HepG2 (cell line): ENCODE data around the gene RMRP. TPM values are rescaled to one million over a fixed set of nuclear protein-coding genes. Genes with fewer than 3 reads are reported as not detected.

Source experiments
- LCORL ChIP-seq, 2 experiments: fragments of 450-650 bp in 1 of 2; sonication (generic) in 1 of 2; formaldehyde crosslinking in 1 of 2; IDR thresholded peaks; 2 replicates each; pipeline versions ENCODE4 v1.5.0 to v1.6.1; 2017 to 2020; ENCODE audit warnings: antibody characterized with exemption in 1 of 2, missing genetic modification reagents in 1 of 2
- NKX3-1 ChIP-seq: sonication (generic); formaldehyde crosslinking; IDR thresholded peaks from 2 replicates; pipeline ENCODE4 v1.5.0; 2020; ENCODE audit warnings: missing genetic modification reagents
- TBX2 ChIP-seq: sonication (generic); formaldehyde crosslinking; IDR thresholded peaks from 2 replicates; pipeline ENCODE4 v1.5.0; 2020; ENCODE audit warnings: missing genetic modification reagents, mild to moderate bottlenecking, borderline replicate concordance
- ZFP90 ChIP-seq: sonication (generic); formaldehyde crosslinking; IDR thresholded peaks from 2 replicates; pipeline ENCODE4 v1.8.0; 2022; ENCODE audit warnings: missing genetic modification reagents, mild to moderate bottlenecking, inconsistent platforms, borderline replicate concordance
- ZNF552 ChIP-seq: sonication (generic); formaldehyde crosslinking; IDR thresholded peaks from 2 replicates; pipeline ENCODE4 v1.9.0; 2022; ENCODE audit warnings: missing genetic modification reagents, mild to moderate bottlenecking, borderline replicate concordance
- ZNF589 ChIP-seq: sonication (generic); formaldehyde crosslinking; conservative IDR thresholded peaks from 2 replicates; pipeline ENCODE4 v1.8.0; 2022; ENCODE audit warnings: mild to moderate bottlenecking, moderate library complexity, missing genetic modification reagents
- ZSCAN12 ChIP-seq: sonication (generic); formaldehyde crosslinking; IDR thresholded peaks from 2 replicates; pipeline ENCODE4 v1.9.0; 2021; ENCODE audit warnings: mild to moderate bottlenecking, missing genetic modification reagents
- polyA plus RNA-seq, 8 experiments: library from polyadenylated mRNA; depleted of rRNA in 3 of 8; stranded (reverse) in 7 of 8; unstranded in 1 of 8; fragments of >200 nt; fragmentation: Illumina TruSeq in 4 of 8; extraction: Trizol in 4 of 8; gene quantifications; 2 replicates each; pipeline versions ENCODE4 v1.2.1 to v1.2.3, GENCODE V29; 2011 to 2016; ENCODE audit warnings: low read depth in 4 of 8, missing spikeins in 1 of 8, mixed read lengths in 1 of 8; ENCODE audit not compliant: insufficient read depth in 1 of 8
- total RNA-seq, 5 experiments: library from RNA; depleted of rRNA; stranded (reverse); fragments of >200 nt; fragmentation: Illumina TruSeq; extraction: Trizol; gene quantifications; 2 replicates each; pipeline ENCODE4 v1.2.3, GENCODE V29; 2016; ENCODE audit warnings: low read depth in 1 of 5
- TF ChIP-seq, protein P1 (sequence below), 2 experiments: sonication (generic) in 1 of 2; formaldehyde crosslinking in 1 of 2; IDR thresholded peaks; 2 replicates each; pipeline versions ENCODE4 v1.4.0 to v1.6.1; 2016 to 2020; ENCODE audit warnings: borderline replicate concordance in 1 of 2, low read depth in 1 of 2, mild to moderate bottlenecking in 1 of 2, missing genetic modification reagents in 1 of 2
- TF ChIP-seq, protein P2 (sequence below): sonication (generic); formaldehyde crosslinking; IDR thresholded peaks from 2 replicates; pipeline ENCODE4 v1.4.0; 2020; ENCODE audit warnings: missing genetic modification reagents
- TF ChIP-seq, protein P3 (sequence below): sonication (generic); formaldehyde crosslinking; IDR thresholded peaks from 2 replicates; pipeline ENCODE4 v1.8.0; 2022; ENCODE audit warnings: missing genetic modification reagents, mild to moderate bottlenecking, moderate library complexity, borderline replicate concordance
- TF ChIP-seq, protein P4 (sequence below): IDR thresholded peaks from 2 replicates; pipeline ENCODE4 v1.6.1; 2016; ENCODE audit warnings: missing biosample characterization, missing genetic modification reagents, low read depth

Gene RMRP
- total and polyA plus RNA-seq, 2 of the 13 experiments (the other 11 are each of a cell fraction or from before 2014, with no cell fraction given): 51.4 to 4,025 TPM

DNA sequence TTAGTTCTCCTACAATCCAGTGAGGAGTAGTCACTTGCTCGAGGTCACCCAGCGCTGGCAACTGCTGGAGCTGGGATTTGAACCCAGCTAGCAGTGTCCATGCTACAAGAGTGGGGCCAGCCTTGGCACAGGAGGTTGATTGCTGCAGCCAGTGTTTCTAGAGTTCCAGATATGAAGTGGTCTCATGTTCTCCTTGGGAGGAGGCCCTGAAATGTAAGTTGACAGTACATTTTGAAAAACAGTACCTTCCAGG is 1.1 kb upstream of the RMRP start (continued):
- TF ChIP-seq ZNF552 (CRISPR knock-in tag): no peak
- TF ChIP-seq, protein P1, sequence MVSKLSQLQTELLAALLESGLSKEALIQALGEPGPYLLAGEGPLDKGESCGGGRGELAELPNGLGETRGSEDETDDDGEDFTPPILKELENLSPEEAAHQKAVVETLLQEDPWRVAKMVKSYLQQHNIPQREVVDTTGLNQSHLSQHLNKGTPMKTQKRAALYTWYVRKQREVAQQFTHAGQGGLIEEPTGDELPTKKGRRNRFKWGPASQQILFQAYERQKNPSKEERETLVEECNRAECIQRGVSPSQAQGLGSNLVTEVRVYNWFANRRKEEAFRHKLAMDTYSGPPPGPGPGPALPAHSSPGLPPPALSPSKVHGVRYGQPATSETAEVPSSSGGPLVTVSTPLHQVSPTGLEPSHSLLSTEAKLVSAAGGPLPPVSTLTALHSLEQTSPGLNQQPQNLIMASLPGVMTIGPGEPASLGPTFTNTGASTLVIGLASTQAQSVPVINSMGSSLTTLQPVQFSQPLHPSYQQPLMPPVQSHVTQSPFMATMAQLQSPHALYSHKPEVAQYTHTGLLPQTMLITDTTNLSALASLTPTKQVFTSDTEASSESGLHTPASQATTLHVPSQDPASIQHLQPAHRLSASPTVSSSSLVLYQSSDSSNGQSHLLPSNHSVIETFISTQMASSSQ (IDR thresholded peaks at IDR 0.05; ENCODE audit: low read depth): no peak
- TF ChIP-seq, protein P1 (CRISPR knock-in tag; IDR thresholded peaks at IDR 0.05; ENCODE audit: borderline replicate concordance): no peak
- no peak for TF ChIP-seq NKX3-1 (CRISPR knock-in tag)
- TF ChIP-seq, protein P2, sequence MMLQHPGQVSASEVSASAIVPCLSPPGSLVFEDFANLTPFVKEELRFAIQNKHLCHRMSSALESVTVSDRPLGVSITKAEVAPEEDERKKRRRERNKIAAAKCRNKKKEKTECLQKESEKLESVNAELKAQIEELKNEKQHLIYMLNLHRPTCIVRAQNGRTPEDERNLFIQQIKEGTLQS (CRISPR knock-in tag): no peak
- no peak for TF ChIP-seq ZFP90 (CRISPR knock-in tag)
- TF ChIP-seq TBX2 (CRISPR knock-in tag): no peak
- TF ChIP-seq ZNF589 (CRISPR knock-in tag): no peak
- TF ChIP-seq, protein P3, sequence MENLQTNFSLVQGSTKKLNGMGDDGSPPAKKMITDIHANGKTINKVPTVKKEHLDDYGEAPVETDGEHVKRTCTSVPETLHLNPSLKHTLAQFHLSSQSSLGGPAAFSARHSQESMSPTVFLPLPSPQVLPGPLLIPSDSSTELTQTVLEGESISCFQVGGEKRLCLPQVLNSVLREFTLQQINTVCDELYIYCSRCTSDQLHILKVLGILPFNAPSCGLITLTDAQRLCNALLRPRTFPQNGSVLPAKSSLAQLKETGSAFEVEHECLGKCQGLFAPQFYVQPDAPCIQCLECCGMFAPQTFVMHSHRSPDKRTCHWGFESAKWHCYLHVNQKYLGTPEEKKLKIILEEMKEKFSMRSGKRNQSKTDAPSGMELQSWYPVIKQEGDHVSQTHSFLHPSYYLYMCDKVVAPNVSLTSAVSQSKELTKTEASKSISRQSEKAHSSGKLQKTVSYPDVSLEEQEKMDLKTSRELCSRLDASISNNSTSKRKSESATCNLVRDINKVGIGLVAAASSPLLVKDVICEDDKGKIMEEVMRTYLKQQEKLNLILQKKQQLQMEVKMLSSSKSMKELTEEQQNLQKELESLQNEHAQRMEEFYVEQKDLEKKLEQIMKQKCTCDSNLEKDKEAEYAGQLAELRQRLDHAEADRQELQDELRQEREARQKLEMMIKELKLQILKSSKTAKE: no peak
- TF ChIP-seq, protein P4, sequence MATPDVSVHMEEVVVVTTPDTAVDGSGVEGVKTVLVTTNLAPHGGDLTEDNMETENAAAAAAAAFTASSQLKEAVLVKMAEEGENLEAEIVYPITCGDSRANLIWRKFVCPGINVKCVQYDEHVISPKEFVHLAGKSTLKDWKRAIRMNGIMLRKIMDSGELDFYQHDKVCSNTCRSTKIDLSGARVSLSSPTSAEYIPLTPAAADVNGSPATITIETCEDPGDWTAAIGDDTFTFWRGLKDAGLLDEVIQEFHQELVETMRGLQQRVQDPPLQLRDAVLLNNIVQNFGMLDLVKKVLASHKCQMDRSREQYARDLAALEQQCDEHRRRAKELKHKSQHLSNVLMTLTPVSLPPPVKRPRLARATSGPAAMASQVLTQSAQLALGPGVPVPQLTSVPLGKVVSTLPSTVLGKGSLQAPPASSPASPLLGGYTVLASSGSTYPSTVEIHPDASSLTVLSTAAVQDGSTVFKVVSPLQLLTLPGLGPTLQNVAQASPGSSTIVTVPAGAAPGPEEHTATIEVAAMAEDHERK (CRISPR knock-in tag): no peak
- TF ChIP-seq LCORL (IDR thresholded peaks at IDR 0.05): no peak
- TF ChIP-seq LCORL (CRISPR knock-in tag; IDR thresholded peaks at IDR 0.05): no peak
- TF ChIP-seq ZSCAN12 (CRISPR knock-in tag): no peak
